ENCODE results near the gene TMEM87B.
A peak's percentile ranks its signal among the peaks of the same experiment; 100 is the strongest.

Gene TMEM87B

GRCh38 chr2:112151701-112152440, 96.8 kb downstream of the TMEM87B start:
- TF ChIP-seq, protein P1, sequence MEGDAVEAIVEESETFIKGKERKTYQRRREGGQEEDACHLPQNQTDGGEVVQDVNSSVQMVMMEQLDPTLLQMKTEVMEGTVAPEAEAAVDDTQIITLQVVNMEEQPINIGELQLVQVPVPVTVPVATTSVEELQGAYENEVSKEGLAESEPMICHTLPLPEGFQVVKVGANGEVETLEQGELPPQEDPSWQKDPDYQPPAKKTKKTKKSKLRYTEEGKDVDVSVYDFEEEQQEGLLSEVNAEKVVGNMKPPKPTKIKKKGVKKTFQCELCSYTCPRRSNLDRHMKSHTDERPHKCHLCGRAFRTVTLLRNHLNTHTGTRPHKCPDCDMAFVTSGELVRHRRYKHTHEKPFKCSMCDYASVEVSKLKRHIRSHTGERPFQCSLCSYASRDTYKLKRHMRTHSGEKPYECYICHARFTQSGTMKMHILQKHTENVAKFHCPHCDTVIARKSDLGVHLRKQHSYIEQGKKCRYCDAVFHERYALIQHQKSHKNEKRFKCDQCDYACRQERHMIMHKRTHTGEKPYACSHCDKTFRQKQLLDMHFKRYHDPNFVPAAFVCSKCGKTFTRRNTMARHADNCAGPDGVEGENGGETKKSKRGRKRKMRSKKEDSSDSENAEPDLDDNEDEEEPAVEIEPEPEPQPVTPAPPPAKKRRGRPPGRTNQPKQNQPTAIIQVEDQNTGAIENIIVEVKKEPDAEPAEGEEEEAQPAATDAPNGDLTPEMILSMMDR (IDR thresholded peaks at IDR 0.05; ENCODE audit: low read depth, low read length), result no peak
- DNase-seq (ENCODE audit: low read depth in 2 of 2), result no peak
- no peak overlapping the region for H3K4me3 ChIP-seq (replicated peaks in 1 of 2; ENCODE audit: low read depth in 2 of 2, low read length in 2 of 2)

DNA sequence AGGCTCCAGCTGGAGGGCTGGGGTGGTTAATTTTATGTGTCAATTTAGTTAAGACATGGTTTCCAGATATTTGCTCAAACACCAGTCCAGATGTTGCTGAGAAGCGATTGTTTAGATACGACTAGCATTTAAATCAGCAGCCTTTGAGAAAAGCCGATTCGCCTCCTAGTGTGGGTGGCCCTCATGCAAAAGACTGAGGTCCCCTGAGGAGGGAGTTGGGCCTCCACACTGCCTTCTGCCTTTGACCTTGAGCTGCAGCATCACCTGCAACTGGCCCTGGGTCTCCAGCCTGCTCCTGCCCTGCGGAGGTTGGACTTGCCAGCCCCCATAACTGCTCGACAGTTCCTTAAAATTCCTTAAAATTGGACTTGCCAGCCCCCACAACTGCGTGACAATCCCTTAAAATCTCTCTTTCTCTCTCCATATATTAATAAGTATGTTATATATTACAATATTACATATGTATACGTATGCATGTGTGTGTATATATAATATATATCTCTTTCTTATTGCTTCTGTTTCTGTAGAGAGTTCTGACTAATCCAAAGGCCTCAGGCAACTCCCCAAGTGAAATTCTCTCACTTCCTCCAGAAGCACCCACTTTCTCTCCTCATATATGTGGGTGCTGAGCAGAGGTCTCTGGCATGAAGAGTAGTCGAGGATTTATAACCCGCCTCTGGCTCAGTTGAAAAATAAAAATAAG, 97.6 kb downstream of the TMEM87B start:
- TF ChIP-seq, protein P1 (IDR thresholded peaks at IDR 0.05; ENCODE audit: low read depth, low read length), result no peak
- no peak overlapping the region for H3K4me3 ChIP-seq (replicated peaks in 1 of 2; ENCODE audit: low read depth in 2 of 2, low read length in 2 of 2)
- no peak for DNase-seq (ENCODE audit: low read depth in 2 of 2)

- DNase-seq (ENCODE audit: low read depth in 2 of 2), result peak in 1 of 2 donors; percentile 57
- TF ChIP-seq, protein P1 (IDR thresholded peaks at IDR 0.05; ENCODE audit: low read depth, low read length), result no peak
- no peak overlapping the region for H3K4me3 ChIP-seq (replicated peaks in 1 of 2; ENCODE audit: low read depth in 2 of 2, low read length in 2 of 2)
Measured at GRCh38 chr2:112153179-112153490, 98.1 kb downstream of the TMEM87B start.

- no peak for DNase-seq (ENCODE audit: low read depth in 2 of 2)
- H3K4me3 ChIP-seq (replicated peaks in 1 of 2; ENCODE audit: low read depth in 2 of 2, low read length in 2 of 2), result no peak overlapping the region
- TF ChIP-seq, protein P1 (IDR thresholded peaks at IDR 0.05; ENCODE audit: low read depth, low read length), result no peak
Measured at GRCh38 chr2:112153501-112153900, 98.4 kb downstream of the TMEM87B start.

DNA sequence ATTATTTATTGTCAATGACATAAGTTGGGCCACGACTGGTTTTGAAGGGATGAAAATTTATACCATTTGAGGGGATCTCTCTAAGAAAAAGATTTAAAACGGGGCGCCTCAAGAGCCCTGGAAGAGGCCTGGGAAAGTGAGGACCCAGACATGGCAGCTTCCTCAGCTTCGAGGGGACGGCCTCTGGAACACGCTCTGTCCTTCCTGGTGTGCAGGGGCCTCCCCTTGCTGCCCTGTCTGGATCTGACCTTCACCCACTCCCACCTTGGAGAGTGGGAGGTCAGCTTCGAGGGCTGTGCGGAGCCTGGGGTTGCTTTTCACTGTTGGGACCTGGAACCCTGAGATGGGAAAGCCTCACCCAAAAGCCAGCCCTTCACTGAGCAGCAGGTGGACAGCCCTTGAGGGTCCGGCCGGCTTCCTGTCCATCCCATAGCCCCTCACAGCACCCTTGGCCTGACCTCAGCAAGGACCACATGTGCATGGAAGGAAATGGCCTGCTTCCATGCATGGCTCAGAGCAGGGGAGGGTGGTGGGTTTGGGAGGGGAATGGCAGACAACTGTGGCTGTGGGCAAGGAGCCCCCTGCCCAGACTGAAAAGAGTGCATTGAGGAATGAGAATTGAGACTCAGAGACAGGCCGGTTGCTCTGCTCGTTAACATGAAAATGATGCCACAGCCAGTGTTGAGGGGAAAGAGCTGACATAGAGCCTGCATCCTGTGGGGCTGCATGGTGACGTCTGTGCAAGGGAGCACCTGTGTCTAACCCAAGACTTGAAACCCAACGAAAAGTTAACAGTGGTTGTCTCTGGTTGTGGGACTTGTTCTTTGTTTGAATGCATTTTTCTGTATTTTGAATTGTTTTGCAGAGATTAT, 99.4 kb downstream of the TMEM87B start:
- no peak for DNase-seq (ENCODE audit: low read depth in 2 of 2)
- TF ChIP-seq, protein P1 (IDR thresholded peaks at IDR 0.05; ENCODE audit: low read depth, low read length), result no peak

DNA sequence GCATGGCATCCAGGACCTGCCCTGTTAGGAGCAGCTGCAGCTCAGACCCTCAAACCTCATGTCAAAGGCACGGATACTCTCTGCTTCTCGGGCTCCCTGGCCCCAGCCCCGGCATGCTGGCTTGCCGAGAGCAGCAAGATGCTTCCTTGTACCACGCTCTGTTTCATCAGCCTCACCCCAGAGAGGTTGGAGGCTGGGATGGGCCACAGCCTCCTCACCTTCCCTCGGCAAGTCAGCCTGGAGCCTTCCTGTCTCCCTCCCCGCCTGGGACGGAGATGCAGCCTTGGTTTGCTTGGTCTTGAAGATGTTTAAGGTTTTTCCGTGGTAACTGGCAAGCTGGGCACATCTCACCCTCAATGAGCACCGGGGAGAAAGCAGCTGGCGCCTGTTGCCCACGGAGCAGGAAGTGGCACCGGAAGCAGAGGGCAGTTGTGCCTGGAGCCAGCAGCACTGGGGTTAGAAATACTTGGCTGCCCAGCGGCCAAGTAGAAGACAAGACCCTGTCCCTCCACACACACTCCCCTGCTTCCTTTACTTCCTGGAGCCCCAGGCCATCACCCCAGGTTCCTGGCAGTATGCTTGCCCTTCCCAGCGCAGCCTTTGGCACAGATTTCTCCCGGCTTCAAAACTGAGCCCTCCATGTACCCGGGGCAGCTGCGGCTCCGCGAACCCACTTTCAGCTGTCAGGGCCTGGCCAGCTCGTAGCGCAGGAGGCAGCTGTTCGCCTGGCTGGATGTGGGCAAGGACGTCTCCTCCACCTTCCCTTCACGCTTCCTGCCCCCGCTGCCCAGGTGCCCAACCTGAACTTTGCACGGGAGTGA, 100.5 kb downstream of the TMEM87B start:
- H3K4me3 ChIP-seq (replicated peaks in 1 of 2; ENCODE audit: low read depth in 2 of 2, low read length in 2 of 2), result no peak overlapping the region
- TF ChIP-seq, protein P1 (IDR thresholded peaks at IDR 0.05; ENCODE audit: low read depth, low read length), result no peak

More for the DNA sequence above, 99.4 kb downstream of the TMEM87B start:
- no peak overlapping the region for H3K4me3 ChIP-seq (replicated peaks in 1 of 2; ENCODE audit: low read depth in 2 of 2, low read length in 2 of 2)

More for the DNA sequence above, 100.5 kb downstream of the TMEM87B start:
- DNase-seq (ENCODE audit: low read depth in 2 of 2), result no peak

Data from cardiac fibroblast (primary cell).